ENCODE measurements around the gene RYR3. TPM values are rescaled to one million over a fixed set of nuclear protein-coding genes. Genes with fewer than 3 reads are reported as not detected.

The RYR3 gene
- total RNA-seq, 2 experiments from 2014 or later, result 0.06 to 0.32 TPM

- Histone ChIP-seq H4K20me1 (ENCODE audit: insufficient read depth, low read length) (no peaks in the 10 kb centered on the region), H3K9me3 (ENCODE audit: low read length) (no peaks in the 10 kb centered on the region), H3K9me2 (ENCODE audit: insufficient read depth, low read length) (no peaks in the 10 kb centered on the region), H3K79me2 (ENCODE audit: insufficient read depth, low read depth, low read length) (no peaks in the 10 kb centered on the region), H3K36me3 (ENCODE audit: insufficient read depth, low read length) (no peaks in the 10 kb centered on the region), H2AFZ (ENCODE audit: low read length) (no peak overlapping the region), H3K4me3 (ENCODE audit: low read depth, low read length, poor library complexity, severe bottlenecking) (no peak overlapping the region), H3K4me2 (ENCODE audit: low read length) (no peak overlapping the region), H3K27ac (ENCODE audit: low read depth, low read length, poor library complexity, severe bottlenecking) (no peak overlapping the region), H3K4me1 (ENCODE audit: insufficient read depth, low read length, poor library complexity, severe bottlenecking) (no peaks in the 10 kb centered on the region)
- no peak for TF ChIP-seq EZH2phosphoT487 (IDR thresholded peaks at IDR 0.05; ENCODE audit: borderline replicate concordance, low read depth, low read length)
- TF ChIP-seq, protein P1, sequence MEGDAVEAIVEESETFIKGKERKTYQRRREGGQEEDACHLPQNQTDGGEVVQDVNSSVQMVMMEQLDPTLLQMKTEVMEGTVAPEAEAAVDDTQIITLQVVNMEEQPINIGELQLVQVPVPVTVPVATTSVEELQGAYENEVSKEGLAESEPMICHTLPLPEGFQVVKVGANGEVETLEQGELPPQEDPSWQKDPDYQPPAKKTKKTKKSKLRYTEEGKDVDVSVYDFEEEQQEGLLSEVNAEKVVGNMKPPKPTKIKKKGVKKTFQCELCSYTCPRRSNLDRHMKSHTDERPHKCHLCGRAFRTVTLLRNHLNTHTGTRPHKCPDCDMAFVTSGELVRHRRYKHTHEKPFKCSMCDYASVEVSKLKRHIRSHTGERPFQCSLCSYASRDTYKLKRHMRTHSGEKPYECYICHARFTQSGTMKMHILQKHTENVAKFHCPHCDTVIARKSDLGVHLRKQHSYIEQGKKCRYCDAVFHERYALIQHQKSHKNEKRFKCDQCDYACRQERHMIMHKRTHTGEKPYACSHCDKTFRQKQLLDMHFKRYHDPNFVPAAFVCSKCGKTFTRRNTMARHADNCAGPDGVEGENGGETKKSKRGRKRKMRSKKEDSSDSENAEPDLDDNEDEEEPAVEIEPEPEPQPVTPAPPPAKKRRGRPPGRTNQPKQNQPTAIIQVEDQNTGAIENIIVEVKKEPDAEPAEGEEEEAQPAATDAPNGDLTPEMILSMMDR (conservative IDR thresholded peaks at IDR 0.05; ENCODE audit: low read length), result no peak
- BruUV-seq (replicated peaks), result no TSS peak
- CTCF ChIA-PET (ENCODE audit: unreplicated experiment), result no interaction called here
- intact Hi-C loops (cut with micrococcal nuclease; ENCODE audit: unreplicated experiment), result loop anchor here (5.0 kb wide), 1 partner anchor 52 kb away; no protein-coding TSS in a partner anchor
- POLR2A ChIA-PET, result interaction anchor here (0.7 kb wide), 1 partner anchor 20 kb away, joined by 4 read pairs; no protein-coding TSS in a partner anchor
- no peak for DNase-seq (ENCODE audit: low spot score)
Measured at GRCh38 chr15:33600212-33600611, 289.4 kb downstream of the RYR3 start.

GRCh38 chr15:33601461-33601860 is 290.7 kb downstream of the RYR3 start:
- CTCF ChIA-PET (ENCODE audit: unreplicated experiment), result no interaction called here
- no peak for TF ChIP-seq EZH2phosphoT487 (IDR thresholded peaks at IDR 0.05; ENCODE audit: borderline replicate concordance, low read depth, low read length)
- TF ChIP-seq, protein P1 (conservative IDR thresholded peaks at IDR 0.05; ENCODE audit: low read length), result no peak

GRCh38 chr15:33608714-33609113 is 297.9 kb downstream of the RYR3 start:
- no TSS peak for BruUV-seq (replicated peaks)
- CTCF ChIA-PET (ENCODE audit: unreplicated experiment), result no interaction called here
- Histone ChIP-seq H3K9me3 (ENCODE audit: low read length) (no peaks in the 10 kb centered on the region), H4K20me1 (ENCODE audit: insufficient read depth, low read length) (no peaks in the 10 kb centered on the region), H3K79me2 (ENCODE audit: insufficient read depth, low read depth, low read length) (no peaks in the 10 kb centered on the region), H3K9me2 (ENCODE audit: insufficient read depth, low read length) (no peaks in the 10 kb centered on the region), H2AFZ (ENCODE audit: low read length) (no peak overlapping the region), H3K36me3 (ENCODE audit: insufficient read depth, low read length) (no peaks in the 10 kb centered on the region), H3K4me3 (ENCODE audit: low read depth, low read length, poor library complexity, severe bottlenecking) (no peak overlapping the region), H3K4me2 (ENCODE audit: low read length) (no peak overlapping the region), H3K4me1 (ENCODE audit: insufficient read depth, low read length, poor library complexity, severe bottlenecking) (no peaks in the 10 kb centered on the region), H3K27ac (ENCODE audit: low read depth, low read length, poor library complexity, severe bottlenecking) (no peak overlapping the region)
- TF ChIP-seq, protein P1 (conservative IDR thresholded peaks at IDR 0.05; ENCODE audit: low read length), result 0 out of 2 replicates have a peak, but pooled peaks have one; percentile 31
- no peak for TF ChIP-seq EZH2phosphoT487 (IDR thresholded peaks at IDR 0.05; ENCODE audit: borderline replicate concordance, low read depth, low read length)
- intact Hi-C loops (cut with micrococcal nuclease; ENCODE audit: unreplicated experiment), result no loop called here
- DNase-seq (ENCODE audit: low spot score), result no peak
- POLR2A ChIA-PET, result no interaction called here

More at GRCh38 chr15:33601461-33601860, 290.7 kb downstream of the RYR3 start:
- Histone ChIP-seq H3K79me2 (ENCODE audit: insufficient read depth, low read depth, low read length) (no peaks in the 10 kb centered on the region), H3K4me1 (ENCODE audit: insufficient read depth, low read length, poor library complexity, severe bottlenecking) (no peaks in the 10 kb centered on the region), H3K9me2 (ENCODE audit: insufficient read depth, low read length) (no peaks in the 10 kb centered on the region), H4K20me1 (ENCODE audit: insufficient read depth, low read length) (no peaks in the 10 kb centered on the region), H2AFZ (ENCODE audit: low read length) (no peak overlapping the region), H3K9me3 (ENCODE audit: low read length) (no peaks in the 10 kb centered on the region), H3K36me3 (ENCODE audit: insufficient read depth, low read length) (no peaks in the 10 kb centered on the region), H3K27ac (ENCODE audit: low read depth, low read length, poor library complexity, severe bottlenecking) (no peak overlapping the region), H3K4me2 (ENCODE audit: low read length) (no peak overlapping the region), H3K4me3 (ENCODE audit: low read depth, low read length, poor library complexity, severe bottlenecking) (no peak overlapping the region)
- POLR2A ChIA-PET, result interaction anchor here (0.7 kb wide), 1 partner anchor 26 kb away, joined by 3 read pairs; no protein-coding TSS in a partner anchor
- BruUV-seq (replicated peaks), result no TSS peak
- intact Hi-C loops (cut with micrococcal nuclease; ENCODE audit: unreplicated experiment), result loop anchor here (5.0 kb wide), 1 partner anchor 51 kb away; no protein-coding TSS in a partner anchor
- DNase-seq (ENCODE audit: low spot score), result no peak

All from OCI-LY7 (cell line).